ENCODE measurements around the gene NDUFB10.
"Not testable (repeated sequence)": the region's sequence is repeated elsewhere in the genome, so short reads cannot be mapped to it uniquely, and the experiment has no call there.

The NDUFB10 gene

DNA sequence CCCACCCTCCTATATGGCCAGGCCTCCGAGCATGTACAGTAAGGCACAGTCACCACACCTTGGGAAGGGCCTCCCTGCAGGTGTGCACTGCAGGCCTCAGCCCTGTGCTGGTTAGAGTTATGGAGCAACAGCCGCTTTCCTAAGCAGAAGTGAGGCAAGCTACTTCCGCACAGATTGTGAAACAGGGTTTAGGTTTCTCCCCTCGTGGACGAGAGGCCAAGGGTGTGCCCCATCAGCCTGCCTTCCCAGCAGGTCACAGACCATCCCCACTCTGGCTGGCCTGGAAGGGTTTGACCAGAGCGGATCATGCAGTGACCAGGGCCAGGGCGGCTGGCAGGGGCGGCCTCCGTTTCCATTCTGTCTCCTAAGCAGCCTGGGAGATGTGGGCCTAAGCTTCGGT lies 21.0 kb upstream of the NDUFB10 start:
- Histone ChIP-seq H3K79me2 (ENCODE audit: control insufficient read depth, low read length) (no peaks in the 10 kb centered on the region), H3K4me2 (ENCODE audit: low read length) (no peak overlapping the region), H4K20me1 (ENCODE audit: control insufficient read depth, insufficient read depth, low read depth, low read length) (no peaks in the 10 kb centered on the region), H3K9me3 (ENCODE audit: control insufficient read depth, insufficient read depth, low read length) (no peaks in the 10 kb centered on the region), H3K27me3 (ENCODE audit: control insufficient read depth, low read length) (no peaks in the 10 kb centered on the region), H3K36me3 (ENCODE audit: control insufficient read depth, low read length) (no peaks in the 10 kb centered on the region), H3K4me1 (ENCODE audit: control insufficient read depth, low read length) (peaks cover 13% of the 10 kb centered on the region), H3F3A (ENCODE audit: control insufficient read depth, insufficient read depth) (no peaks in the 10 kb centered on the region), H3K4me3 (ENCODE audit: low read length) (no peak overlapping the region), H3K27ac (ENCODE audit: low read depth, low read length) (no peak overlapping the region), H3K9me2 (replicated peaks; ENCODE audit: control insufficient read depth, low read length) (no peaks in the 10 kb centered on the region)
- TF ChIP-seq EZH2phosphoT487 (IDR thresholded peaks at IDR 0.05; ENCODE audit: borderline replicate concordance, low read length) = no peak
- TF ChIP-seq, protein P1, sequence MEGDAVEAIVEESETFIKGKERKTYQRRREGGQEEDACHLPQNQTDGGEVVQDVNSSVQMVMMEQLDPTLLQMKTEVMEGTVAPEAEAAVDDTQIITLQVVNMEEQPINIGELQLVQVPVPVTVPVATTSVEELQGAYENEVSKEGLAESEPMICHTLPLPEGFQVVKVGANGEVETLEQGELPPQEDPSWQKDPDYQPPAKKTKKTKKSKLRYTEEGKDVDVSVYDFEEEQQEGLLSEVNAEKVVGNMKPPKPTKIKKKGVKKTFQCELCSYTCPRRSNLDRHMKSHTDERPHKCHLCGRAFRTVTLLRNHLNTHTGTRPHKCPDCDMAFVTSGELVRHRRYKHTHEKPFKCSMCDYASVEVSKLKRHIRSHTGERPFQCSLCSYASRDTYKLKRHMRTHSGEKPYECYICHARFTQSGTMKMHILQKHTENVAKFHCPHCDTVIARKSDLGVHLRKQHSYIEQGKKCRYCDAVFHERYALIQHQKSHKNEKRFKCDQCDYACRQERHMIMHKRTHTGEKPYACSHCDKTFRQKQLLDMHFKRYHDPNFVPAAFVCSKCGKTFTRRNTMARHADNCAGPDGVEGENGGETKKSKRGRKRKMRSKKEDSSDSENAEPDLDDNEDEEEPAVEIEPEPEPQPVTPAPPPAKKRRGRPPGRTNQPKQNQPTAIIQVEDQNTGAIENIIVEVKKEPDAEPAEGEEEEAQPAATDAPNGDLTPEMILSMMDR (IDR thresholded peaks at IDR 0.05; ENCODE audit: low read depth, low read length, poor library complexity, severe bottlenecking) = no peak

DNA sequence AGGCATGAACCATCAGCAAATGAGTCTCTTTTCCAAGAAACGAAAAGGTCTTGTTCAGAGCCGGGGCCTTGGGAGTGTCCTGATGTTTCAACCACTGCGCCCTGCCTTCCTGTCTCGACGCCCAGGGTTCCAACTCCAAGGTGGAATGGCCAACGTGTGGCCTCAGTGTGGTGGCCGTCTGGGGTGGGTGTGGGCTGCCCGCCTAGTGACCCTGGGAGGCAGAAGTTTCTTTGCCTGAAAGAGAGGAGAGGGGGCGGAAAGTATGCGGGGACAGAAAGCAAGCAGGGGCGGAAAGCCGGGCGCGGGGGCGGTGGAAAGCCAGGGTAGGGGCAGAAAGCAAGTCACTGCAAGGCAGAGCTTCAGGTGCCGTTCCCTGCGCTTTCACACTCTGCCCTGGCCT lies 20.4 kb upstream of the NDUFB10 start:
- TF ChIP-seq EZH2phosphoT487 (IDR thresholded peaks at IDR 0.05; ENCODE audit: borderline replicate concordance, low read length) = no peak
- TF ChIP-seq, protein P1 (IDR thresholded peaks at IDR 0.05; ENCODE audit: low read depth, low read length, poor library complexity, severe bottlenecking) = no peak
- H3K9me3 ChIP-seq (ENCODE audit: control insufficient read depth, insufficient read depth, low read length) = no peaks in the 10 kb centered on the region
- H3K79me2 ChIP-seq (ENCODE audit: control insufficient read depth, low read length) = no peaks in the 10 kb centered on the region
- H3K27ac ChIP-seq (ENCODE audit: low read depth, low read length) = no peak overlapping the region
- peaks cover 19% of the 10 kb centered on the region for H3K4me1 ChIP-seq (ENCODE audit: control insufficient read depth, low read length)
- H3K27me3 ChIP-seq (ENCODE audit: control insufficient read depth, low read length) = no peaks in the 10 kb centered on the region
- no peaks in the 10 kb centered on the region for H3K36me3 ChIP-seq (ENCODE audit: control insufficient read depth, low read length)
- H4K20me1 ChIP-seq (ENCODE audit: control insufficient read depth, insufficient read depth, low read depth, low read length) = no peaks in the 10 kb centered on the region
- no peaks in the 10 kb centered on the region for H3F3A ChIP-seq (ENCODE audit: control insufficient read depth, insufficient read depth)
- H3K4me2 ChIP-seq (ENCODE audit: low read length) = no peak overlapping the region
- H3K9me2 ChIP-seq (replicated peaks; ENCODE audit: control insufficient read depth, low read length) = no peaks in the 10 kb centered on the region
- no peak overlapping the region for H3K4me3 ChIP-seq (ENCODE audit: low read length)

DNA sequence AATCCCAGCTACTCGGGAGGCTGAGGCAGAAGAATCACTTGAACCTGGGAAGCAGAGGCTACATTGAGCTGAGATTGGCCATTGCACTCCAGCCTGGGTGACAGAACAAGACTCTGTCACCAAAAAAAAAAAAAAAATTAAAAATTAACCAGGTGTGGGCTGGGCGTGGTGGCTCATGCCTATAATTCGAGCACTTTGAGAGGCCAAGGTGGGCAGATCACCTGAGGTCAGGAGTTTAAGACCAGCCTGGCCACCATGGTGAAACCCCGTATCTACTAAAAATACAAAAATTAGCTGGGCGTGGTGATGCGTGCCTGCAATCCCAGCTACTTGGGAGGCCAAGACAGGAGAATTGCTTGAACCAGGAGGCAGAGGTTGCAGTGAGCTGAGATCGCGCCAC lies 19.5 kb upstream of the NDUFB10 start:
- not testable (repeated sequence) for H3K4me2 ChIP-seq (ENCODE audit: low read length); H3F3A ChIP-seq (ENCODE audit: control insufficient read depth, insufficient read depth); H3K4me3 ChIP-seq (ENCODE audit: low read length); H3K36me3 ChIP-seq (ENCODE audit: control insufficient read depth, low read length); H3K27me3 ChIP-seq (ENCODE audit: control insufficient read depth, low read length); H3K27ac ChIP-seq (ENCODE audit: low read depth, low read length); H3K9me3 ChIP-seq (ENCODE audit: control insufficient read depth, insufficient read depth, low read length); H3K9me2 ChIP-seq (replicated peaks; ENCODE audit: control insufficient read depth, low read length); H4K20me1 ChIP-seq (ENCODE audit: control insufficient read depth, insufficient read depth, low read depth, low read length); H3K79me2 ChIP-seq (ENCODE audit: control insufficient read depth, low read length)
- H3K4me1 ChIP-seq (ENCODE audit: control insufficient read depth, low read length) = peaks cover 20% of the 10 kb centered on the region

DNA sequence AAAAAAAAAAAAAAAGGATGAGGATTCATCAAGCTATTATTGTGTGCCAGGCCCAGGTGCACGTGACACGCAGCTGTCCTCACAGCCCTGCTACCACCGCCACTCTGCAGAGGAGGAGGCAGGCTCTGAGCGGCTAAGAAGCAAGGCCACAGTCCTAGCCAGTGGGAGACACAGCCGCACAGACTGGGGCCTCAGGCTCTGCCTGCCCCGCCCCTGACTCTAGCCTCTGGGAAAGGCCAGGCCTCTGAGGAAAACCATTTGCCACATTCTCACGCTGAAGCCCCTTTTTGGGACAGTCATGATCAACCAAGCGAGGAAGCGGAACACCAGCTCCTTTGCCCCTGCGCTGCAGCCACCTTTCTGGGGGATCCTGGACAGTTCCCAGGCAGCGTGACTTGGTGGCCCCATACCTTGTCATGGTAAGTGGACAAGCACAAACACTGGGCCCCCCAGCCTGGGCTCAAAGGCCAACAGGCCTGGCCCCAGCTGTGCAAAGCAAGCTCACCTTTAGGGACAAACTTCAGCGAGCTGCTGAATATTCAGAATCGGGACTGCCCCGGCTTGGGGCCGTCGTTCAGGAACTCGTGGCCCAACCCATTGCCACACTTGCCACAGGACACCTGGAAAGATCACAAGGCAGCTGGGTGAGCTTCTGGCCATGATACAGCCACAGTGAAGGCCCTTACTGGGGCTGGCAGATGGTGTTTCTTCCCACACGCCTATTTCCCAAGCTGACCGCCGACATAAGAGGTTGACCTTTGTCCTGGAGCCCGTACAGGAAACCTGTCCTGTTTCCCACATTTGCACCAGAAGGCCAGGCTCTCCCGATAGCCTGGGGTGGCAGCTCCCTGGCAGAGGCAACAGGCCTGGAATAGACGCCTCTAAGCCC lies 18.8 kb upstream of the NDUFB10 start:
- no peak overlapping the region for H3K4me3 ChIP-seq (ENCODE audit: low read length)
- no peak overlapping the region for H3K4me2 ChIP-seq (ENCODE audit: low read length)

More for the DNA sequence above, 18.8 kb upstream of the NDUFB10 start:
- Histone ChIP-seq H3K9me3 (ENCODE audit: control insufficient read depth, insufficient read depth, low read length) (no peaks in the 10 kb centered on the region), H3K27ac (ENCODE audit: low read depth, low read length) (no peak overlapping the region), H3K79me2 (ENCODE audit: control insufficient read depth, low read length) (no peaks in the 10 kb centered on the region), H3K36me3 (ENCODE audit: control insufficient read depth, low read length) (no peaks in the 10 kb centered on the region), H4K20me1 (ENCODE audit: control insufficient read depth, insufficient read depth, low read depth, low read length) (no peaks in the 10 kb centered on the region), H3K27me3 (ENCODE audit: control insufficient read depth, low read length) (no peaks in the 10 kb centered on the region), H3F3A (ENCODE audit: control insufficient read depth, insufficient read depth) (no peaks in the 10 kb centered on the region), H3K9me2 (replicated peaks; ENCODE audit: control insufficient read depth, low read length) (no peaks in the 10 kb centered on the region), H3K4me1 (ENCODE audit: control insufficient read depth, low read length) (peaks cover 20% of the 10 kb centered on the region)
- TF ChIP-seq, protein P1 (IDR thresholded peaks at IDR 0.05; ENCODE audit: low read depth, low read length, poor library complexity, severe bottlenecking) = no peak
- no peak for TF ChIP-seq EZH2phosphoT487 (IDR thresholded peaks at IDR 0.05; ENCODE audit: borderline replicate concordance, low read length)
